Fibroblast of the aortic adventitia (primary cell): ENCODE data around the gene WDR37. TPM values are rescaled to one million over a fixed set of nuclear protein-coding genes. Genes with fewer than 3 reads are reported as not detected.

ENCODE experiments used
- DNase-seq: peaks from one replicate; pipeline ENCODE4 v3.0.0-alpha.2; 2010; ENCODE audit warnings: low read depth
- H3K4me3 ChIP-seq: 2 replicates; pipeline ENCODE4 v1.5.1; 2011; ENCODE audit warnings: low read depth, mild to moderate bottlenecking, control low read depth, low read length, moderate library complexity
- CTCF ChIP-seq: IDR thresholded peaks from 2 replicates; pipeline ENCODE4 v1.5.1; 2011; ENCODE audit warnings: mild to moderate bottlenecking, low read length, control low read depth, inconsistent platforms; ENCODE audit not compliant: insufficient read depth
- total RNA-seq: library from RNA; depleted of rRNA; stranded (reverse); fragments of >200 nt; gene quantifications from 2 replicates; pipeline ENCODE4 v1.2.3, GENCODE V29; 2012; ENCODE audit warnings: low replicate concordance

Gene WDR37
- total RNA-seq, 1 donor, result 17.0 TPM

GRCh38 chr10:1148855-1149605, 92.8 kb downstream of the WDR37 start:
- TF ChIP-seq CTCF, result no peak
- H3K4me3 ChIP-seq, result no peak overlapping the region
- no peak for DNase-seq

- no peak for TF ChIP-seq CTCF
- no peak for DNase-seq
- H3K4me3 ChIP-seq, result no peak overlapping the region
Measured at GRCh38 chr10:1149793-1150637, 93.8 kb downstream of the WDR37 start.

GRCh38 chr10:1150638-1150955, 94.4 kb downstream of the WDR37 start:
- no peak overlapping the region for H3K4me3 ChIP-seq
- TF ChIP-seq CTCF, result no peak
- no peak for DNase-seq

- no peak for TF ChIP-seq CTCF
- no peak for DNase-seq
- no peak overlapping the region for H3K4me3 ChIP-seq
Measured at GRCh38 chr10:1151076-1152033, 95.2 kb downstream of the WDR37 start.

- DNase-seq, result no peak
- no peak for TF ChIP-seq CTCF
- no peak overlapping the region for H3K4me3 ChIP-seq
Measured at GRCh38 chr10:1152386-1153250, 96.4 kb downstream of the WDR37 start.
